Naive B cell (primary cell): ENCODE measurements around the gene RAB10. TPM values are rescaled to one million over a fixed set of nuclear protein-coding genes. Genes with fewer than 3 reads are reported as not detected.

ENCODE experiments used
- ATAC-seq, 2 donors: fragments of 150-1000 bp; cut with Tn5 transposase; 2 replicates each; pipeline ENCODE4 v1.10.0; 2021; ENCODE audit warnings: low read depth in 2 of 2, mild to moderate bottlenecking in 2 of 2, moderate library complexity in 2 of 2
- DNase-seq: peaks from one replicate; pipeline ENCODE4 v3.0.0; 2022
- H3K27ac Mint-ChIP-seq, 6 donors: one replicate each; pipeline ENCODE4 v1.8.0; 2020 to 2022; ENCODE audit warnings: mild to moderate bottlenecking in 6 of 6, mixed read lengths in 6 of 6, moderate library complexity in 5 of 6, inconsistent platforms in 2 of 6
- H3K27me3 Mint-ChIP-seq, 3 donors: one replicate each; pipeline ENCODE4 v1.8.0; 2021 to 2022; ENCODE audit warnings: mixed read lengths in 3 of 3, mild to moderate bottlenecking in 1 of 3
- H3K36me3 Mint-ChIP-seq, 2 donors: one replicate each; pipeline ENCODE4 v1.8.0; 2020 to 2022; ENCODE audit warnings: mixed read lengths in 2 of 2, inconsistent platforms in 1 of 2, mild to moderate bottlenecking in 1 of 2
- H3K4me1 Mint-ChIP-seq, 3 donors: one replicate each; pipeline ENCODE4 v1.8.0; 2020 to 2022; ENCODE audit warnings: mixed read lengths in 3 of 3, inconsistent platforms in 1 of 3, mild to moderate bottlenecking in 1 of 3, moderate library complexity in 1 of 3
- H3K4me3 Mint-ChIP-seq, 8 donors: one replicate each; pipeline ENCODE4 v1.8.0; 2020 to 2022; ENCODE audit warnings: mild to moderate bottlenecking in 8 of 8, mixed read lengths in 8 of 8, moderate library complexity in 8 of 8, inconsistent platforms in 2 of 8
- H3K9me3 Mint-ChIP-seq, 7 donors: one replicate each; pipeline ENCODE4 v1.8.0; 2020 to 2022; ENCODE audit warnings: mixed read lengths in 7 of 7, mild to moderate bottlenecking in 5 of 7, inconsistent platforms in 2 of 7, moderate library complexity in 1 of 7
- polyA plus RNA-seq, 6 donors: library from polyadenylated mRNA; unstranded; fragments of 300-500 nt; fragmentation: Illumina TruSeq; gene quantifications; one replicate each; pipeline ENCODE4 v1.2.3, GENCODE V29; 2021; ENCODE audit warnings: low read depth in 6 of 6

RAB10 gene
- polyA plus RNA-seq, 6 donors from 2014 or later = 71.1 to 98.1 (median 82.5) TPM

DNA sequence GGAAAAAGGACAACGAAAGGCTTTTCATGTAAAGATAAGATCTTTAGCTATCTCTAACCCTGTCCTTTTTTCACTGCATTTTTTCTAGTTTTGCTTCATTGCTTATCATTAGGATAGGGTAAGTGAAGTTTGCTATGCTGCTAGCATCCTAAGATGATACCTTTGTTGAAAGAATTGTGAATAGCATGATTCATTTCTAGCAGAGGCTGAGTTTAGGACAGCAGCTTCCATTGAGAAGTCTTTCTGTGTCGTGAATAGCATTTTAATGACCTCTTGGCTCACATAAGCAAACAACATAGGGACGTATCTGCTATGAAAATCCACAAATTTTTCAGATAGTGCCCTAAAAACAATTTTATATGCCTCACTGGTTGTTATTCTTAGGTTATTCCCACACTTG, 102.6 kb downstream of the RAB10 start:
- peak overlapping the region in 1 of 6 donors; percentile 57 for H3K27ac Mint-ChIP-seq
- DNase-seq (no peak), ATAC-seq (no peak)
- no peaks in the 10 kb centered on the region for H3K9me3 Mint-ChIP-seq
- peaks cover 4 to 13% of the 10 kb centered on the region in 2 donors for H3K36me3 Mint-ChIP-seq
- no peak overlapping the region for H3K4me3 Mint-ChIP-seq
- peaks cover 0 to 6% (median 0%) of the 10 kb centered on the region in 3 donors for H3K4me1 Mint-ChIP-seq
- H3K27me3 Mint-ChIP-seq = no peaks in the 10 kb centered on the region

DNA sequence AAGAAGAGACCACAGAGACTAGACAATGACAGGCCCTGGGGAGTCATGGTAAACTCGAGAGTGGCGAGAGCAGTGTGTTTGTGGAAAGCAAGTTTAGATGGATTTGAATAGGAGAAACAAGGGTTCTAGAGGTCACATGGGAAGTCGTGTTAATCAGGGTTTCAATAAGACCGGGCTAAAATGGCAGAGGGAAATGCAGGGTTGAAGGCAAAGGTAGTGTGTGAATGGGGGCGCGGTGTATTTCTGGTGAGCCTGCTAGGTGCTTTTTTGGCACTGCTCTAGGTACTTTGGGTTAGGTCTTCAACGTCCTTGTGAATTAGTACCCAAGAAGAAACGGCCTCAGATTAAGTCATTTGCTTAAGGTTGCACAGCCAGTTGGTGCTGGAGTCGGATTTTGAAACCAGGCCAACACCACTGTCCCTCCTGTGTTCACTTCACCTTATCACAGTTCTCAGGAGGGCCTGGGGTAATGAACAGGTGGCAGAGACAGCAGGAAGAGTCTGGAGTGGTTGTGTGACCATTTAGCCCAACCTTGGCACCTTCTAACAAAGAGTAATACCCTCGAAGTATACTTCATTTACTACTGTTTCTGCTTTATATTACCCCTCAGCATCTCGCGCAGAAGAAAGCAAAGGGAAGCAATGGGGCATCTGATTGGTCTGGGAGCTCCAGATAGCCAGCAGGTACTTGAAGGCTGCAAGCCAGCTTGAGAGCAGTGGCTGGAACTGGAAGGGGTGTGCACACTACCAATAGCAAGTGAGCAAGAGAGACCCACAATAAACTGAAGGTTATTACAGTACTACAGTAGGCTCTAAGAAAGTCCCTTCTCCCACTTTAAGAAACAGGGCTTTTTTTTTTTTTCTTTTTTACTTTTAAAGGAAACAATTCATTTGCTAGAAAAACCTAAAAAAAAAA, 105.6 kb downstream of the RAB10 start:
- Mint-ChIP-seq H3K4me3 (no peak overlapping the region), H3K27ac (peak overlapping the region in 4 of 6 donors; percentile 1 to 73 (median 36)), H3K4me1 (peaks cover 0 to 6% (median 0%) of the 10 kb centered on the region in 3 donors), H3K9me3 (no peaks in the 10 kb centered on the region), H3K27me3 (no peaks in the 10 kb centered on the region), H3K36me3 (peaks cover 4 to 11% of the 10 kb centered on the region in 2 donors)
- DNase-seq (no peak), ATAC-seq (no peak)

DNA sequence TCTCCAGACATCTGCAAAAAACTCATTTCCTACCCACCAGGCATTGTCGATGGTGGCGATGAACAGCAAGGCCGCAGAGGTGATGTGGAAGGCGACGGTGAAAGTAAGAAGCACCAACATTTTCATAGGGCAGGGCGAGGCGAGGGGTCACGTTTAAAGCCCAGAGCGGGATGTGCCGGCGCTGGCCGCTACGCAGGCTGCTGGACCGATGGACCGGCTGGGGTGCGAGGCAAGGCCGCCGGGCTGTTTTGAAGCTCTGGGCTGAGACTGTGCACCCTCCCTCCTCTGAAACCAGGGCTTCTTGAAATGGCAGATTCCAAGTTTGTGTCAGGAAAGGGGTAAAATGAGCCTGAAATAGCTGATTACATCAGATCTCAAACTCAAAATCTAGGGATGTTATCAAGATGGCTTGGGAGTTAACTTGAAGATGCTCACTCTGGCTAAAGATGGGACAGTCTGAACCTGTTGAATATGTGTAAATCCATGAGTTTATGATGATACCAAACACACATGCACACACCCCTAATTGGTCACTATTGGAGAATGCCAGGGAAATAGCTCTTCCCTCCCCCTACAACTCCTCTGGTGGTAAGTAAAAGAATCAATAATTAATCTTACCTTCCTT, 107.4 kb downstream of the RAB10 start:
- ATAC-seq (no peak), DNase-seq (no peak)
- Mint-ChIP-seq H3K27ac (peak overlapping the region in 1 of 6 donors; percentile 84), H3K4me1 (peaks cover 0 to 11% (median 0%) of the 10 kb centered on the region in 3 donors), H3K4me3 (peak overlapping the region in 1 of 8 donors; percentile 70), H3K27me3 (no peaks in the 10 kb centered on the region), H3K9me3 (no peaks in the 10 kb centered on the region), H3K36me3 (no peaks in the 10 kb centered on the region)

- Mint-ChIP-seq H3K4me3 (peak overlapping the region in 1 of 8 donors; percentile 15), H3K9me3 (no peaks in the 10 kb centered on the region), H3K27me3 (peaks cover 0 to 8% (median 8%) of the 10 kb centered on the region in 3 donors), H3K36me3 (no peaks in the 10 kb centered on the region), H3K4me1 (peaks cover 0 to 9% (median 0%) of the 10 kb centered on the region in 3 donors), H3K27ac (no peak overlapping the region)
- ATAC-seq (no peak), DNase-seq (no peak)
These were observed 110.1 kb downstream of the RAB10 start for GRCh38 chr2:26144031-26144430.

DNA sequence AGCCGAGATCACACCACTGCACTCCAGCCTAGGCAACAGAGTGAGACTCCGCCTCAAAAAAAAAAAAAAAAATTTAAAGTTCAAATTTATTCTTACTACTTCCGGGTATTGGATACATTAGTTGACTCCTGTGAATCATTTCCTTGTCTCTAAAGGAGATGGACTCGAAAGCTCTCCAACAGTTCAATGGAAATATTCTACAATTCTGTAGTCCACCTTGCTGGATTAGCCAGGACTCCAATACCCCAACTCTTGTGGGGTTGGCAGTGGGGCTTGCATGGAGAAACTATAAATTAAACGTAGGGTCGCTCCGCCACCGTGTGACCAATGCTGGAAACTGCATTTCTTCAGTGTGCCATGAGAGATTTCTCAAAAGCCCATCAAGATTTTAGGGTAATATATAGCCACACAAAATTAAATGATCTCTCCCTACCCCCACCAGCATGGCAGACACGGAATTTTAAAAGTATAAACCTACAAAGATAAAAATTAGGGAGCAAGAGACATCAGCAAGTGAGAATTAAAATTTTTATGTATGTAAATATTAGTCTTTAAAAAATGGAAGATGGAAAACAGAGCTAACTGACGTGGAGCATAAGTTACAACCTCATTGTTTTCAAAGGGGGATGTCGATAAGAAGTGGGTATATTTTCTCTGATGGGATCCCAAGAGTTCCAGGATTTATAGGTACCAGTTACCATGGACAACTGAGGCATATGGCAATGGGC, 111.2 kb downstream of the RAB10 start:
- Mint-ChIP-seq H3K27ac (peak overlapping the region in 1 of 6 donors; percentile 56), H3K4me3 (no peak overlapping the region), H3K27me3 (peaks cover 6 to 17% (median 15%) of the 10 kb centered on the region in 3 donors), H3K9me3 (no peaks in the 10 kb centered on the region), H3K4me1 (peaks cover 0 to 5% (median 0%) of the 10 kb centered on the region in 3 donors), H3K36me3 (peaks cover 0 to 2% of the 10 kb centered on the region in 2 donors)
- ATAC-seq = peak in 1 of 2 donors; percentile 67
- peak; percentile 41 for DNase-seq

DNA sequence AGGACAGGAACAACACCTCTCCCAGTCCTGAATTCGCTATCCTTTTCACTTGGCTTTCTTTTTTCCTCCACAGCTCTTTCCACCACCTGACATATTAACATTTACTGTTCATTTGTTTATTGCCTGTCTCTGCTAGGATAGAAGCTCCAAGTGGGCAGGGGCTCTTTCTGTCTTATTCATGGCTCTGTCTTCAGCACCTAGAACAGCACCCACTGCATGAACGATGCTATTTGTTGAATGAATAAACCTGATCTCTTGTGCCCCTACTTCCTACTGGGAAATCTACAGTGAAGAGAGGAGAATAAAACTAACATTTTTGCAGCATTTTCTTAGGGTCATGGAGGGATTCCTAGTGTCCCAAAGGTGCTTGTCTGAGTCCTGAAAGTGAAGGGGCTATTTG, 114.6 kb downstream of the RAB10 start:
- Mint-ChIP-seq H3K9me3 (peaks cover 0 to 3% (median 2%) of the 10 kb centered on the region in 7 donors), H3K4me3 (no peak overlapping the region), H3K36me3 (peaks cover 0 to 5% of the 10 kb centered on the region in 2 donors), H3K27me3 (peaks cover 8 to 29% (median 22%) of the 10 kb centered on the region in 3 donors), H3K4me1 (peaks cover 0 to 5% (median 0%) of the 10 kb centered on the region in 3 donors), H3K27ac (peak overlapping the region in 1 of 6 donors; percentile 67)
- ATAC-seq (no peak), DNase-seq (no peak)

DNA sequence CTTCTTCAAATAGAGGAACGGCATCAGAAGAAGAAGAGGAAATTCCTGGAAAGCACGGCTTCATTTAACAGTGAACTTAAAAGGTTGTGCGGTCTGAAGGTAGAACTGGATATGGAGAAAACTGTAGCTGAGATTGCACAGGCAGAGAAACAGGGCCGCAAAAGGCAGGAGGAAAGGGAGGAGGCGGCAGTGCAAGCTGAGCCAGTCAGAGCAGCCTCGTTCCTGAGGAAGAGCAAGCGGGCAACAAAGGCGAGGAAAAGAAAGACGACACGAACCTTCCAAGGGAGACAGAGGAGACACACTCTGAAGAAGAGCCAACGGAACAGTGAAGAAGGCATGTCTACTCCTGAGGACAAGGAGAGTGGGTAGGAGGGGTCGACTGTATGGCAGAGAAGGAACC, 116.4 kb downstream of the RAB10 start:
- H3K4me3 Mint-ChIP-seq = no peak overlapping the region
- H3K9me3 Mint-ChIP-seq = peaks cover 0 to 16% (median 8%) of the 10 kb centered on the region in 7 donors
- ATAC-seq = no peak
- no peak for DNase-seq
- H3K4me1 Mint-ChIP-seq = peaks cover 0 to 1% (median 0%) of the 10 kb centered on the region in 3 donors
- H3K27me3 Mint-ChIP-seq = peaks cover 8 to 29% (median 22%) of the 10 kb centered on the region in 3 donors
- no peak overlapping the region for H3K27ac Mint-ChIP-seq
- peaks cover 0 to 5% of the 10 kb centered on the region in 2 donors for H3K36me3 Mint-ChIP-seq

DNA sequence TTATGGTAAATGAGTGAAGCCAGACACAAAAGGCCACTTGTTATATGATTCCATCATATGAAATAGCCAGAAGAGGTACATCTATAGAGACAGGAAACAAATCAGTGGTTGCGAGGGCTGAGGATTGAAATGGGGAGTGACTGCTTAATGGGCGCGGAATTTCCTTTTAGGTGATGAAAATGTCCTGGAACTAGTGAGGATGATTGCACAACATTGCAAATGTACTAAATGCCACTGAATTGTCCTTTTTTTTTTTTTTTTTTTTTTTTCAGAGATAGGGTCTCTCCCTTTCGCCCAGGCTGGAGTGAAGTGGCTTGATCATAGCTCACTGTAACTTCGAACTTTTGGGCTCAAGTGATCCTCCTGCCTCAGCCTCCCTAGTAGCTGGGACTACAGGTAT, 123.7 kb downstream of the RAB10 start:
- Mint-ChIP-seq H3K4me1 (no peaks in the 10 kb centered on the region), H3K4me3 (no peak overlapping the region), H3K9me3 (peaks cover 0 to 16% (median 7%) of the 10 kb centered on the region in 7 donors), H3K27ac (no peak overlapping the region), H3K27me3 (peaks cover 0 to 6% (median 0%) of the 10 kb centered on the region in 3 donors), H3K36me3 (no peaks in the 10 kb centered on the region)
- ATAC-seq (no peak), DNase-seq (no peak)

DNA sequence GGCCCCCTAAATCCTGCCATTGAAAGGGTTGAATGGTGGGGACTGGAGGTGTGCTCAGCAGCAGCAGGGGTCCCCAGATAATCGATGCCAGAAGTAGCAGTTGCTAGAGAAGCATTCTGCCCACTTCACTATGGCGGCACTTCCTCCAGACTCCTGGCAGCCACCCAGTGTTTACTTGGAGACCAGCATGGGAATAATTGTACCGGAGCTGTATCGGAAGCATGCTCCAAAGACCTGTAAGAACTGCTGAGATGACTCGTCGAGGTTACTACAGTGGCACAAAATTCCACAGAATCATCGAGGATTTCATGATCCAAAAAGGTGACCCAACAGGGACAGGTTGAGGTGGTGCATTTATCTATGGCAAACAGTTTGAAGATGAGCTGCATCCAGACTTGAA, 128.0 kb downstream of the RAB10 start:
- H3K4me1 Mint-ChIP-seq = no peaks in the 10 kb centered on the region
- peaks cover 0 to 1% (median 0%) of the 10 kb centered on the region in 7 donors for H3K9me3 Mint-ChIP-seq
- no peaks in the 10 kb centered on the region for H3K36me3 Mint-ChIP-seq
- H3K4me3 Mint-ChIP-seq = no peak overlapping the region
- ATAC-seq = no peak
- H3K27me3 Mint-ChIP-seq = peaks cover 0 to 6% (median 0%) of the 10 kb centered on the region in 3 donors
- peak overlapping the region in 1 of 6 donors; percentile 38 for H3K27ac Mint-ChIP-seq
- no peak for DNase-seq

- Mint-ChIP-seq H3K4me1 (no peaks in the 10 kb centered on the region), H3K4me3 (no peak overlapping the region), H3K36me3 (no peaks in the 10 kb centered on the region), H3K27ac (no peak overlapping the region), H3K27me3 (peaks cover 0 to 6% (median 0%) of the 10 kb centered on the region in 3 donors), H3K9me3 (no peaks in the 10 kb centered on the region)
- no peak for DNase-seq
- ATAC-seq = no peak
These were observed 129.1 kb downstream of the RAB10 start for GRCh38 chr2:26162963-26163362.

DNA sequence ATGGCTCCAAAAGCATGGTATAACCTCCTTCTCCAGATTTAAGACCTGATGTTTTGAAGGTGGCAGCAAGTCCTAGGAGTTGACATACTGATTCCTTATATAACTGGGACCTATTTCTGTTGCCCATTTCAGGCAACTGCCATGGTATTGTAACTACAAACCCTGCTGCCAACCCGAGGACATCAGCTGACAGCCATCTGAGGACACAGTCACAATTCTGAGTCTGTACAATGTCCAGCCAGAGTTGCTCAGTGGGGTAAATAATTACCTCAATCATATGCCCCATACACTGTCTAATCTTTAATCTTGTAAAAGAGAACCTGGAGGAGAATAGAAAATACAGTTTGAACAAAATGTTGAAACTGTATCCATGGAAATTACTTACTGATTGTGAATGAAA, 130.3 kb downstream of the RAB10 start:
- Mint-ChIP-seq H3K36me3 (no peaks in the 10 kb centered on the region), H3K27me3 (peaks cover 0 to 7% (median 2%) of the 10 kb centered on the region in 3 donors), H3K9me3 (no peaks in the 10 kb centered on the region), H3K4me3 (no peak overlapping the region), H3K27ac (no peak overlapping the region), H3K4me1 (no peaks in the 10 kb centered on the region)
- no peak for DNase-seq
- ATAC-seq = no peak

- no peaks in the 10 kb centered on the region for H3K36me3 Mint-ChIP-seq
- H3K27me3 Mint-ChIP-seq = peaks cover 2 to 12% (median 7%) of the 10 kb centered on the region in 3 donors
- H3K4me1 Mint-ChIP-seq = no peaks in the 10 kb centered on the region
- no peak overlapping the region for H3K27ac Mint-ChIP-seq
- ATAC-seq (no peak), DNase-seq (no peak)
- H3K9me3 Mint-ChIP-seq = no peaks in the 10 kb centered on the region
- no peak overlapping the region for H3K4me3 Mint-ChIP-seq
These were observed 130.8 kb downstream of the RAB10 start for GRCh38 chr2:26164641-26165211.

- H3K4me1 Mint-ChIP-seq = no peaks in the 10 kb centered on the region
- DNase-seq (no peak), ATAC-seq (no peak)
- no peak overlapping the region for H3K27ac Mint-ChIP-seq
- no peaks in the 10 kb centered on the region for H3K36me3 Mint-ChIP-seq
- H3K4me3 Mint-ChIP-seq = no peak overlapping the region
- H3K27me3 Mint-ChIP-seq = peaks cover 6 to 13% (median 11%) of the 10 kb centered on the region in 3 donors
- no peaks in the 10 kb centered on the region for H3K9me3 Mint-ChIP-seq
These were observed 131.5 kb downstream of the RAB10 start for GRCh38 chr2:26165403-26165802.
